GM06990 (cell line): Measurements from ENCODE around the gene PTPN14.

ENCODE experiments used
- DNase-seq: peaks from one replicate; pipeline ENCODE4 v3.0.0-alpha.2; 2011; ENCODE audit not compliant: insufficient read length; ENCODE audit errors: extremely low read depth
- H3K27me3 ChIP-seq: replicated peaks from 2 replicates; pipeline ENCODE4 v1.6.0; 2011; ENCODE audit warnings: low read length; ENCODE audit not compliant: control insufficient read depth, insufficient read depth
- H3K36me3 ChIP-seq: 2 replicates; pipeline ENCODE4 v1.5.1; 2011; ENCODE audit warnings: low read length; ENCODE audit not compliant: control insufficient read depth, insufficient read depth
- H3K4me3 ChIP-seq: replicated peaks from 2 replicates; pipeline ENCODE4 v1.5.1; 2011; ENCODE audit warnings: low read depth, mild to moderate bottlenecking, control low read depth, low read length
- TF ChIP-seq, protein P1 (sequence below): IDR thresholded peaks from 2 replicates; pipeline ENCODE4 v1.5.1; 2011; ENCODE audit warnings: low read length, control low read depth, mild to moderate bottlenecking, inconsistent platforms; ENCODE audit not compliant: insufficient read depth, poor library complexity, severe bottlenecking

The PTPN14 gene

DNA sequence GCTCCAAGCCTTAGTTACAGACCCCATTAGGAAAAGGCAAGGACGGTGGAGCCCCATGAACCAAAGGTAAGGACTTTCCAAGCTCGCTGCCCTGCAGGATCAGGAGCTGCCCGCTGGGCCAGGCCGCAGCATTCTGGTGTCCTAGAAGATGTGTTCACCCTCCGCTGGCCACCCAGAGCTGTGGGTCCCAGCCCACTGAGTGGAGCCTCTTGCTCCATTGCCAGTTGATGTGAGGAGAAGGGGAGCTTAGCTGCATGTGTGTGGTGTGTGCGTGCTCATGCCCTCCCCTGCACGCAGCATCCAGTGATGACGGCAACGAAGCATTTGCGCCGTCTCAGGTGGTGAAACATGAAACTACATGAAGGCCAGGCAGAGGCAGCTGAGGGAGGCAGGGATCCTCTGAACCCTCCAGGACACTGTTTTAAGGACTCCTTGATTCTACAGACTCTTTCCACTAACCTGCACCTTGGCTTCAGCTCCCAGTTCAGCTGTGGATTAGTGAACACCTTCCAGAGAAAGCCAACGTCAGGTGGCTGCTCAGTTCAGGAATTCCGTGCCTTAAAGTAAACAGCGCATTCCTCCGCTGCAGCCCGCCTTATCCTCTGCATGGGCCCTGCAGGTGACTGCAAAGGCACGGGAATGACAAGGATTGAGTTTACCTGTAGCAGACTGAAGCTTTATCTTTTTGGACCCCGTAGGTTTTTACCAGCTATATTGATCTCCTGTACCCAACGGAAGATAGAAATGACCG is 221.8 kb downstream of the PTPN14 start:
- H3K36me3 ChIP-seq: no peaks in the 10 kb centered on the region
- no peak overlapping the region for H3K4me3 ChIP-seq

DNA sequence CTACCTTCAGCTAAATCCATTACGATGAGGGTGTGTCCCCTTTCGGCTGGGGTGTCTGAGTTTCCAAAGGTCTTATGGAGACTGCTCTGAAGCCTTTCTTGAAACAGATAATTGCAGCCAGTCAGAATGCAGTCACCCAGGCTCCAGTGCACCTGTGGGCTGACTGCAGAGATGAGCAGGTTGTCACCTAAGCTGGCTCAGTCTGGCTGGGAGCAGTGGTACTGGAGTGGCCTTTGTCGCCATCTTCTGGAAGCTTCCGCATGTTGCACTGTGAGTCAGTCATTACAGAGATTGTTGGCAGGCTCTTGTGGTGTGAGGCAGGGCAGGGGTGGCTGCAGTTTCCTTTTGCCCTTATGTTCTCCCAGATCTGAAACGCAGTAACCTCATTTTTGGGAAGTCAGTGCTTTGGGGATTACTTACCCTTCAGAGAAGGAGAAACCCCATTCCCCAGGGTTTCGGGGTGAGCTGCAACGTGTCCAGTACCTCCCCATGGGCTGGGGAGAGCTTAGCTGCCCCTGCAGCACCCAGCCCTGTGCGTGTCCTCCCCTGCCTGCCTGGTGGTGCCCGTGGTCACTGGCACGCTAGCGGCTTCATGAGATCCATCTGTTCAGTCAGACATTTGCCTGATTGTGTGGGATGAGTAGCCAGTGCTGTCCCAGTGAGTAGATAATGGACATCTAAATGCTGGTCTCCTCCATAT is 222.5 kb downstream of the PTPN14 start:
- Histone ChIP-seq H3K4me3 (no peak overlapping the region), H3K27me3 (no peaks in the 10 kb centered on the region), H3K36me3 (no peaks in the 10 kb centered on the region)
- DNase-seq: peak; percentile 48
- TF ChIP-seq, protein P1, sequence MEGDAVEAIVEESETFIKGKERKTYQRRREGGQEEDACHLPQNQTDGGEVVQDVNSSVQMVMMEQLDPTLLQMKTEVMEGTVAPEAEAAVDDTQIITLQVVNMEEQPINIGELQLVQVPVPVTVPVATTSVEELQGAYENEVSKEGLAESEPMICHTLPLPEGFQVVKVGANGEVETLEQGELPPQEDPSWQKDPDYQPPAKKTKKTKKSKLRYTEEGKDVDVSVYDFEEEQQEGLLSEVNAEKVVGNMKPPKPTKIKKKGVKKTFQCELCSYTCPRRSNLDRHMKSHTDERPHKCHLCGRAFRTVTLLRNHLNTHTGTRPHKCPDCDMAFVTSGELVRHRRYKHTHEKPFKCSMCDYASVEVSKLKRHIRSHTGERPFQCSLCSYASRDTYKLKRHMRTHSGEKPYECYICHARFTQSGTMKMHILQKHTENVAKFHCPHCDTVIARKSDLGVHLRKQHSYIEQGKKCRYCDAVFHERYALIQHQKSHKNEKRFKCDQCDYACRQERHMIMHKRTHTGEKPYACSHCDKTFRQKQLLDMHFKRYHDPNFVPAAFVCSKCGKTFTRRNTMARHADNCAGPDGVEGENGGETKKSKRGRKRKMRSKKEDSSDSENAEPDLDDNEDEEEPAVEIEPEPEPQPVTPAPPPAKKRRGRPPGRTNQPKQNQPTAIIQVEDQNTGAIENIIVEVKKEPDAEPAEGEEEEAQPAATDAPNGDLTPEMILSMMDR: peak; percentile 88

More for the DNA sequence above, 221.8 kb downstream of the PTPN14 start:
- DNase-seq: no peak
- TF ChIP-seq, protein P1: no peak
- no peaks in the 10 kb centered on the region for H3K27me3 ChIP-seq

DNA sequence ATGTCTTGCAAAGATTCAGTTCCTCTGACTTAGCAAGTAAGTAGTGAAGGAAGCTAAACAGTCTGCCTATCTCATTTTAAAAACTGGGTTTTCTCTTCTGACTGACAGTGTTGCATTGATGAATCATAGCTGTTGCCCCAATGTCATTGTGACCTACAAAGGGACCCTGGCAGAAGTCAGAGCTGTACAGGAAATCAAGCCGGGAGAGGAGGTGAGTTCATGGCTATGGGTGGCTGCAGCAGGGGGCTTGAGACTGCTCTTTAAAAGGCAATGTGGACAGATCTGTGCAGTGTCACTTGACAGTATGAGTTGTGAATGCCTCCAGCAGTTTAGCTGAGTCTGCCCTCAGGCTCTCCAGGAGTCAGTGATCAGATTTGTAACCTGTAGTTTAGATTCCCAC is 223.9 kb downstream of the PTPN14 start:
- no peaks in the 10 kb centered on the region for H3K36me3 ChIP-seq
- TF ChIP-seq, protein P1: no peak
- no peak overlapping the region for H3K4me3 ChIP-seq
- no peaks in the 10 kb centered on the region for H3K27me3 ChIP-seq
- DNase-seq: no peak

DNA sequence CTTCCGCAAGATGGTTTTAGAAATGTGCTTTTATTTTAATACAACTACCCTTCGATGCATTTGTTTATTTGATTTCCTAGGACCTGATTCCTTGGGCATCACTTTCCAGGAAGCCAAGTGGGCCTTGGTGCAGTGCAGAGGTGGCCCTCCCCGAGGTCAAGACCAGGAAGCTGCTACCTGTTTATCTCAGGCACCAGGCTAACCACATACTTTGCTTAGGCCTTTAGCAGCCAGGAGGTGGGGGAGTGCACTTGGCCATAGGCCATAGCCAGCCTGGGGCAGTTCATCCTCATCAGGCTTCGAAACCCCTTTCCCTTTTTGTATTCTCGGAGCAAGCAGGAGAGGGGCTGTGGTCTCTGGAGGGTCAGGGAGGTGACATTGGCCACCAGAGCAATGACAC is 225.0 kb downstream of the PTPN14 start:
- DNase-seq: no peak
- TF ChIP-seq, protein P1: no peak
- Histone ChIP-seq H3K36me3 (no peaks in the 10 kb centered on the region), H3K4me3 (no peak overlapping the region), H3K27me3 (no peaks in the 10 kb centered on the region)

GRCh38 chr1:214324896-214325800 is 226.3 kb downstream of the PTPN14 start:
- DNase-seq: no peak
- TF ChIP-seq, protein P1: no peak
- no peak overlapping the region for H3K4me3 ChIP-seq
- no peaks in the 10 kb centered on the region for H3K36me3 ChIP-seq
- no peaks in the 10 kb centered on the region for H3K27me3 ChIP-seq
